UCSD-AML1 (cell line): ENCODE data around the gene PCYT1B.

Experiments
- DNase-seq: peaks from one replicate; lab custom pipeline; 2025; ENCODE audit not compliant: unreplicated experiment; lab: John Stamatoyannopoulos, UW

Gene PCYT1B

DNA sequence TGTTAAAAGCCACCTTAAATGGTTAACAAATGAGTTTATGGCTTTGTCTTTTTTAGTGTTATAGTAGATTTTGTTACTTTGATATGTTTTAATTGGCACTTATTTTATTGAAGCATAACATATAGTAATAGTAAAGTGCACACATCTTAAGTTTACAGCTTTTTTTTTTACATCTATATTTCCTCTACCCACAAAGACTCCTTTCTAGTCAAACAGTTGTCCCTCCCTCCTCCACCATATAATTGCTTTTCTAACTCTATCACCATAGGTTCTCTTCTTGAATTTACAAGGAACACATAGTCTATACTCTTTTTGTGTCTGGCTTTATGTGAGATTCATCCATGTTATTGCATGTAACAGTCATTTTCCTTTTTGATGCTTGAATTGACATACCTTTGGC, 110.6 kb downstream of the PCYT1B start:
- no peak for DNase-seq

DNA sequence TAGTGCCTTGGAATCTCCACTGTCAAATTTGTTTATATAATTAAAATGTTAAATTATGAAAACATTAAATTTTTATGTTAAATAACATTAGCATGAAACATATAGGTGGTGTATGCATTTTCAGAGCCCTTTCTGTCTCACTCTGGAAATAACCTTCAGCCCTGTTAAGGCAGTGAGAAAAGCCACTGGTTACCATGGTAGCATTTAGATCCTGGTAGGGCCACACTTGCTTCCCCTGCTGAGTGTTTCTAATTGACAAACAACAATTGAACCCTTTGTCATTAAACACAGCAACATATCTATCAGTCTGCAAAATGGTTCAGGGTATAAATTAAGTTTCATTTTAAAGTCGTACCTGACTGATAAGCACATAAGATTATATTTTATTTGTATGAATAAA, 118.5 kb downstream of the PCYT1B start:
- DNase-seq, result no peak

- DNase-seq, result no peak
These were observed 120.5 kb downstream of the PCYT1B start for GRCh38 chrX:24526616-24527015.

- DNase-seq, result no peak
These were observed 121.7 kb downstream of the PCYT1B start for GRCh38 chrX:24525455-24525854.

GRCh38 chrX:24520472-24520871, 126.7 kb downstream of the PCYT1B start:
- DNase-seq, result no peak

- DNase-seq, result no peak
These were observed 131.7 kb downstream of the PCYT1B start for GRCh38 chrX:24515447-24515846.

DNA sequence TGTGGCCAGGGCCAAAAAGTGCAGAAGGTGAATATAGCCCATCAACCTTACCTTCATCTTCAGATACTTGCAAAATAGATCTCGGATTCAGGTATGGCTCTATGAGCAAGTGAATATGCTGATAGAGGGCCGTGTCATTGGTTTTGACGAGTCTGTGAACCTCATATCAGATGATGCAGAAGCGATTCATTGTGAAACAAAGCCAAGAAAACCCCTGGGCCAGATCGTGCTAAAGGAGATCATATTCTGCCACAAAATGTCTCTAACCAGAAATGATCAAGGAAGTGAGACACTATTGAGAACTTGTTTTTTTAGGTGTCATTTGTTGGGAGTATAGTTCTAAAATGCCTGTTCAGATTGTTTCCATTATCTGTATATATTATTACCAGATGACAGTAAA, 133.7 kb downstream of the PCYT1B start:
- DNase-seq, result no peak

DNA sequence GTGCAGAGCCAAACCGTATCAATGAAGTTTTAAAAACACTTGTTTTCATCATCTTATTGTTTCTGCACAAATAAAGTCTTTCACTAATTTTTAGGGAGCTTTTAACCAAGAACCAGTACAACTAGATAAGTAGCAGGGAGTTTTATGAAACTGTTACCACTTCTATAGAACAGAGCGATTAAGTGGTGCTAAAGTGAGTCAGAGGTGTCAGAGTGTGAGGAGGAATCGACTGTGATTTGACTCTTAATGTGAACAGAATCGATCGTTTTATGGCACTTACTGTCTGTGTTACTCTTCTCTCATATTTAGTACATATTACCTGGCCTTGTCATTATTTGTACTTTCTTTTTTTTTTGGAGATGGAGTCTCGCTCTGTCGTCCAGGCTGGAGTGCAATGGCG, 138.8 kb downstream of the PCYT1B start:
- no peak for DNase-seq
